Bone marrow (tissue), 2 donors: ENCODE measurements around the gene CLBA1.

Source experiments
- DNase-seq, 2 donors: peaks; one replicate each; lab custom pipeline; 2025; lab: John Stamatoyannopoulos, UW

CLBA1 gene

GRCh38 chr14:104968541-104969401 is 16.8 kb upstream of the CLBA1 start:
- DNase-seq = no peak

- DNase-seq = no peak
These were observed 15.8 kb upstream of the CLBA1 start for GRCh38 chr14:104969741-104970230.

GRCh38 chr14:104970231-104971068 is 15.1 kb upstream of the CLBA1 start:
- DNase-seq = no peak

GRCh38 chr14:104971447-104972240 is 13.9 kb upstream of the CLBA1 start:
- no peak for DNase-seq

GRCh38 chr14:104972301-104973134 is 13.1 kb upstream of the CLBA1 start:
- DNase-seq = no peak

GRCh38 chr14:104973135-104973384 is 12.5 kb upstream of the CLBA1 start:
- no peak for DNase-seq

- DNase-seq = no peak
These were observed 12.0 kb upstream of the CLBA1 start for GRCh38 chr14:104973385-104974145.

GRCh38 chr14:104974146-104974541 is 11.4 kb upstream of the CLBA1 start:
- DNase-seq = no peak

- DNase-seq = no peak
These were observed 10.8 kb upstream of the CLBA1 start for GRCh38 chr14:104974665-104975390.

GRCh38 chr14:104975481-104976197 is 9.9 kb upstream of the CLBA1 start:
- no peak for DNase-seq

- peak; percentile 76 to 77 for DNase-seq
These were observed 9.2 kb upstream of the CLBA1 start for GRCh38 chr14:104976198-104977007.

- DNase-seq = no peak
These were observed 8.4 kb upstream of the CLBA1 start for GRCh38 chr14:104977008-104977680.

GRCh38 chr14:104977681-104978653 is 7.6 kb upstream of the CLBA1 start, which contains the start of gene AHNAK2:
TSS of gene AHNAK2 (minus strand) at chr14:104978374. CDS start at chr14:104978237, 137 bp downstream.
- DNase-seq = no peak

GRCh38 chr14:104978746-104979691 is 6.6 kb upstream of the CLBA1 start:
- DNase-seq = no peak
